Measurements from ENCODE around the gene XRCC5.

The XRCC5 gene

DNA sequence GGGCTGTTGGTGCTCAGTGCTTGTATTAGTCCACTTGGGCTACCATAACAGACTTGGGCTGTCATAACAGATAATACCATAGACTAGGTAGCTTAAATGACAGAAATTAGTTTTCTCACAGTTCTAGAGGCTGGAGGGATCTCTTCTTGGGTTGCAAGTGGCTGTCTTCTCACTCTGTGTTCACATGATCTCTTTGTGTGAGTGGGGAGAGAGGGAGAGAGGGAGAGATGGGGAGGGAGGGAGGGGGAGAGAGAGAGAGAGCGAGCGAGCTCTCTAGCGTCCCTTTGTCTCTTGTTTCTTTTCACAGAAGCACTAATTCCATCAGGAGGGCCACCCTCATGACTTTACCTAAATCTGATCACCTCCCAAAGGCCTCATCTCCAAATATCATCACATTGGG, 4.5 kb upstream of the XRCC5 start:
- ChIA-PET CTCF (interaction anchor here (0.7 kb wide), 1 partner anchor 10 kb away, joined by 4 read pairs; no protein-coding TSS in a partner anchor), POLR2A (interaction anchor here (1.7 kb wide), 1 partner anchor 9 kb away, joined by 4 read pairs; no protein-coding TSS in a partner anchor)
- no peaks in the 10 kb centered on the region for H3K4me1 ChIP-seq (ENCODE audit: control insufficient read depth, insufficient read depth, low read length)
- no peaks in the 10 kb centered on the region for H3K36me3 ChIP-seq (ENCODE audit: control insufficient read depth in 2 of 2, insufficient read depth in 1 of 2, low read length in 2 of 2)
- H3K27ac ChIP-seq (ENCODE audit: extremely low read depth, low read depth, low read length), result no peak overlapping the region
- H3K9me3 ChIP-seq (ENCODE audit: control insufficient read depth, insufficient read depth, low read depth, low read length), result no peaks in the 10 kb centered on the region
- TF ChIP-seq ZNF221 (tag by site-specific recombination; IDR thresholded peaks at IDR 0.05; ENCODE audit: borderline replicate concordance) (no peak), BCL11A (tag by site-specific recombination; IDR thresholded peaks at IDR 0.05; ENCODE audit: low read depth) (no peak), SCRT2 (tag by site-specific recombination; IDR thresholded peaks at IDR 0.05) (no peak), ZNF211 (tag by site-specific recombination; IDR thresholded peaks at IDR 0.05; ENCODE audit: low read depth) (no peak), HOXD13 (CRISPR knock-in tag; IDR thresholded peaks at IDR 0.05; ENCODE audit: borderline replicate concordance) (no peak), ZNF664 (tag by site-specific recombination; IDR thresholded peaks at IDR 0.05) (no peak), OSR2 (tag by site-specific recombination; IDR thresholded peaks at IDR 0.05) (no peak), ZNF248 (tag by site-specific recombination; IDR thresholded peaks at IDR 0.05) (no peak), ZNF175 (tag by site-specific recombination; IDR thresholded peaks at IDR 0.05) (no peak), GLI2 (tag by site-specific recombination; IDR thresholded peaks at IDR 0.05; ENCODE audit: borderline replicate concordance, low read depth) (no peak), ZNF19 (tag by site-specific recombination; IDR thresholded peaks at IDR 0.05; ENCODE audit: low read depth) (no peak), ZFP69B (tag by site-specific recombination; IDR thresholded peaks at IDR 0.05) (no peak), ZBTB17 (tag by site-specific recombination; IDR thresholded peaks at IDR 0.05) (no peak)
- TF ChIP-seq, protein P1, sequence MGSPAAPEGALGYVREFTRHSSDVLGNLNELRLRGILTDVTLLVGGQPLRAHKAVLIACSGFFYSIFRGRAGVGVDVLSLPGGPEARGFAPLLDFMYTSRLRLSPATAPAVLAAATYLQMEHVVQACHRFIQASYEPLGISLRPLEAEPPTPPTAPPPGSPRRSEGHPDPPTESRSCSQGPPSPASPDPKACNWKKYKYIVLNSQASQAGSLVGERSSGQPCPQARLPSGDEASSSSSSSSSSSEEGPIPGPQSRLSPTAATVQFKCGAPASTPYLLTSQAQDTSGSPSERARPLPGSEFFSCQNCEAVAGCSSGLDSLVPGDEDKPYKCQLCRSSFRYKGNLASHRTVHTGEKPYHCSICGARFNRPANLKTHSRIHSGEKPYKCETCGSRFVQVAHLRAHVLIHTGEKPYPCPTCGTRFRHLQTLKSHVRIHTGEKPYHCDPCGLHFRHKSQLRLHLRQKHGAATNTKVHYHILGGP (tag by site-specific recombination; IDR thresholded peaks at IDR 0.05), result no peak
- TF ChIP-seq, protein P2, sequence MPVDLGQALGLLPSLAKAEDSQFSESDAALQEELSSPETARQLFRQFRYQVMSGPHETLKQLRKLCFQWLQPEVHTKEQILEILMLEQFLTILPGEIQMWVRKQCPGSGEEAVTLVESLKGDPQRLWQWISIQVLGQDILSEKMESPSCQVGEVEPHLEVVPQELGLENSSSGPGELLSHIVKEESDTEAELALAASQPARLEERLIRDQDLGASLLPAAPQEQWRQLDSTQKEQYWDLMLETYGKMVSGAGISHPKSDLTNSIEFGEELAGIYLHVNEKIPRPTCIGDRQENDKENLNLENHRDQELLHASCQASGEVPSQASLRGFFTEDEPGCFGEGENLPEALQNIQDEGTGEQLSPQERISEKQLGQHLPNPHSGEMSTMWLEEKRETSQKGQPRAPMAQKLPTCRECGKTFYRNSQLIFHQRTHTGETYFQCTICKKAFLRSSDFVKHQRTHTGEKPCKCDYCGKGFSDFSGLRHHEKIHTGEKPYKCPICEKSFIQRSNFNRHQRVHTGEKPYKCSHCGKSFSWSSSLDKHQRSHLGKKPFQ (tag by site-specific recombination; IDR thresholded peaks at IDR 0.05), result no peak
- TF ChIP-seq, protein P3, sequence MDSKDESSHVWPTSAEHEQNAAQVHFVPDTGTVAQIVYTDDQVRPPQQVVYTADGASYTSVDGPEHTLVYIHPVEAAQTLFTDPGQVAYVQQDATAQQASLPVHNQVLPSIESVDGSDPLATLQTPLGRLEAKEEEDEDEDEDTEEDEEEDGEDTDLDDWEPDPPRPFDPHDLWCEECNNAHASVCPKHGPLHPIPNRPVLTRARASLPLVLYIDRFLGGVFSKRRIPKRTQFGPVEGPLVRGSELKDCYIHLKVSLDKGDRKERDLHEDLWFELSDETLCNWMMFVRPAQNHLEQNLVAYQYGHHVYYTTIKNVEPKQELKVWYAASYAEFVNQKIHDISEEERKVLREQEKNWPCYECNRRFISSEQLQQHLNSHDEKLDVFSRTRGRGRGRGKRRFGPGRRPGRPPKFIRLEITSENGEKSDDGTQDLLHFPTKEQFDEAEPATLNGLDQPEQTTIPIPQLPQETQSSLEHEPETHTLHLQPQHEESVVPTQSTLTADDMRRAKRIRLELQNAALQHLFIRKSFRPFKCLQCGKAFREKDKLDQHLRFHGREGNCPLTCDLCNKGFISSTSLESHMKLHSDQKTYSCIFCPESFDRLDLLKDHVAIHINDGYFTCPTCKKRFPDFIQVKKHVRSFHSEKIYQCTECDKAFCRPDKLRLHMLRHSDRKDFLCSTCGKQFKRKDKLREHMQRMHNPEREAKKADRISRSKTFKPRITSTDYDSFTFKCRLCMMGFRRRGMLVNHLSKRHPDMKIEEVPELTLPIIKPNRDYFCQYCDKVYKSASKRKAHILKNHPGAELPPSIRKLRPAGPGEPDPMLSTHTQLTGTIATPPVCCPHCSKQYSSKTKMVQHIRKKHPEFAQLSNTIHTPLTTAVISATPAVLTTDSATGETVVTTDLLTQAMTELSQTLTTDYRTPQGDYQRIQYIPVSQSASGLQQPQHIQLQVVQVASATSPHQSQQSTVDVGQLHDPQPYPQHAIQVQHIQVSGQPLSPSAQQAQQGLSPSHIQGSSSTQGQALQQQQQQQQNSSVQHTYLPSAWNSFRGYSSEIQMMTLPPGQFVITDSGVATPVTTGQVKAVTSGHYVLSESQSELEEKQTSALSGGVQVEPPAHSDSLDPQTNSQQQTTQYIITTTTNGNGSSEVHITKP (tag by site-specific recombination; IDR thresholded peaks at IDR 0.05), result no peak
- no peak overlapping the region for H3K4me3 ChIP-seq (ENCODE audit: low read depth, low read length)

DNA sequence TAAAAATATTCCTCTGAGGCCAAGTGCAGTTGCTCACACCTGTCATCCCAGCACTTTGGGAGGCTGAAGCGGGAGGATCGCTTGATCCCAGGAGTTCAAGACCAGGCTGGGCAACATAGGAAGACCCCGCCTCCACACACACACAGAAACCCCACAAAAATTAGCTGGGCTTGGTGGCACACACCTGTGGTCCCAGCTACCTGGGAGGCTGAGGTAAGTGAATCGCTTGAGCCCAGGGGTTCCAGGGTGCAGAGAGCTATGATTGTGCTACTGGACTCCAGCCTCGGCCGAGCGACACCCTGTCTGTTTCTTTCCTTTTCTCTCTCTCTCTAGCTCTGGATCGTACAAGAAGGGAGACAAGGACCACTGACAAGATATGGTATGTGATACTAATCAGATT, 1.8 kb upstream of the XRCC5 start:
- POLR2A ChIA-PET, result interaction anchor here (0.7 kb wide), 1 partner anchor 59 kb away, joined by 7 read pairs; no protein-coding TSS in a partner anchor
- TF ChIP-seq ZNF585B (tag by site-specific recombination; IDR thresholded peaks at IDR 0.05), result no peak
- TF ChIP-seq, protein P4, sequence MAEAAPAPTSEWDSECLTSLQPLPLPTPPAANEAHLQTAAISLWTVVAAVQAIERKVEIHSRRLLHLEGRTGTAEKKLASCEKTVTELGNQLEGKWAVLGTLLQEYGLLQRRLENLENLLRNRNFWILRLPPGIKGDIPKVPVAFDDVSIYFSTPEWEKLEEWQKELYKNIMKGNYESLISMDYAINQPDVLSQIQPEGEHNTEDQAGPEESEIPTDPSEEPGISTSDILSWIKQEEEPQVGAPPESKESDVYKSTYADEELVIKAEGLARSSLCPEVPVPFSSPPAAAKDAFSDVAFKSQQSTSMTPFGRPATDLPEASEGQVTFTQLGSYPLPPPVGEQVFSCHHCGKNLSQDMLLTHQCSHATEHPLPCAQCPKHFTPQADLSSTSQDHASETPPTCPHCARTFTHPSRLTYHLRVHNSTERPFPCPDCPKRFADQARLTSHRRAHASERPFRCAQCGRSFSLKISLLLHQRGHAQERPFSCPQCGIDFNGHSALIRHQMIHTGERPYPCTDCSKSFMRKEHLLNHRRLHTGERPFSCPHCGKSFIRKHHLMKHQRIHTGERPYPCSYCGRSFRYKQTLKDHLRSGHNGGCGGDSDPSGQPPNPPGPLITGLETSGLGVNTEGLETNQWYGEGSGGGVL (tag by site-specific recombination; IDR thresholded peaks at IDR 0.05), result no peak
- no peak for TF ChIP-seq ZNF596 (tag by site-specific recombination; IDR thresholded peaks at IDR 0.05)
- TF ChIP-seq ZFP69B (tag by site-specific recombination; IDR thresholded peaks at IDR 0.05), result no peak
- no peak for TF ChIP-seq ZNF223 (tag by site-specific recombination; IDR thresholded peaks at IDR 0.05)
- TF ChIP-seq, protein P5, sequence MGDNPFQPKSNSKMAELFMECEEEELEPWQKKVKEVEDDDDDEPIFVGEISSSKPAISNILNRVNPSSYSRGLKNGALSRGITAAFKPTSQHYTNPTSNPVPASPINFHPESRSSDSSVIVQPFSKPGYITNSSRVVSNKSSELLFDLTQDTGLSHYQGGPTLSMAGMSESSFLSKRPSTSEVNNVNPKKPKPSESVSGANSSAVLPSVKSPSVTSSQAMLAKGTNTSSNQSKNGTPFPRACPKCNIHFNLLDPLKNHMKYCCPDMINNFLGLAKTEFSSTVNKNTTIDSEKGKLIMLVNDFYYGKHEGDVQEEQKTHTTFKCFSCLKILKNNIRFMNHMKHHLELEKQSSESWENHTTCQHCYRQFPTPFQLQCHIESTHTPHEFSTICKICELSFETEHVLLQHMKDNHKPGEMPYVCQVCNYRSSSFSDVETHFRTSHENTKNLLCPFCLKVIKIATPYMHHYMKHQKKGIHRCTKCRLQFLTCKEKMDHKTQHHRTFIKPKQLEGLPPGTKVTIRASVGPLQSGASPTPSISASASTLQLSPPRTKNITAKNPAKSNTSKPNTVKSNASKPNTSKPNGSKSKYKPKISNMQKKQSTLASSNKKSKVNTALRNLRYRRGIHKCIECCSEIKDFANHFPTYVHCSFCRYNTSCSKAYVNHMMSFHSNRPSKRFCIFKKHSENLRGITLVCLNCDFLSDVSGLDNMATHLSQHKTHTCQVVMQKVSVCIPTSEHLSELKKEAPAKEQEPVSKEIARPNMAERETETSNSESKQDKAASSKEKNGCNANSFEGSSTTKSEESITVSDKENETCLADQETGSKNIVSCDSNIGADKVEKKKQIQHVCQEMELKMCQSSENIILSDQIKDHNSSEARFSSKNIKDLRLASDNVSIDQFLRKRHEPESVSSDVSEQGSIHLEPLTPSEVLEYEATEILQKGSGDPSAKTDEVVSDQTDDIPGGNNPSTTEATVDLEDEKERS (tag by site-specific recombination; IDR thresholded peaks at IDR 0.05), result no peak
- TF ChIP-seq ZNF558 (tag by site-specific recombination; IDR thresholded peaks at IDR 0.05), result no peak
- TF ChIP-seq ZSCAN30 (tag by site-specific recombination; IDR thresholded peaks at IDR 0.05), result no peak
- no peak for TF ChIP-seq ZNF473 (tag by site-specific recombination; IDR thresholded peaks at IDR 0.05)
- no peak for TF ChIP-seq ZNF239 (tag by site-specific recombination; IDR thresholded peaks at IDR 0.05)

More for the DNA sequence above, 1.8 kb upstream of the XRCC5 start:
- CTCF ChIA-PET, result no interaction called here
- Histone ChIP-seq H3K4me1 (ENCODE audit: control insufficient read depth, insufficient read depth, low read length) (no peaks in the 10 kb centered on the region), H3K27ac (ENCODE audit: extremely low read depth, low read depth, low read length) (no peak overlapping the region), H3K4me3 (ENCODE audit: low read depth, low read length) (no peak overlapping the region), H3K36me3 (ENCODE audit: control insufficient read depth in 2 of 2, insufficient read depth in 1 of 2, low read length in 2 of 2) (peaks cover 9 to 22% of the 10 kb centered on the region in 2 experiments), H3K9me3 (ENCODE audit: control insufficient read depth, insufficient read depth, low read depth, low read length) (no peaks in the 10 kb centered on the region)

Data from HEK293 (cell line).